ENCODE measurements around the gene TFB2M. TPM values are rescaled to one million over a fixed set of nuclear protein-coding genes. Genes with fewer than 3 reads are reported as not detected.

The TFB2M gene
- total and polyA plus RNA-seq, 2 of the 13 experiments (the other 11 are each of a cell fraction or from before 2014, with no cell fraction given), result 15.7 to 31.4 TPM

DNA sequence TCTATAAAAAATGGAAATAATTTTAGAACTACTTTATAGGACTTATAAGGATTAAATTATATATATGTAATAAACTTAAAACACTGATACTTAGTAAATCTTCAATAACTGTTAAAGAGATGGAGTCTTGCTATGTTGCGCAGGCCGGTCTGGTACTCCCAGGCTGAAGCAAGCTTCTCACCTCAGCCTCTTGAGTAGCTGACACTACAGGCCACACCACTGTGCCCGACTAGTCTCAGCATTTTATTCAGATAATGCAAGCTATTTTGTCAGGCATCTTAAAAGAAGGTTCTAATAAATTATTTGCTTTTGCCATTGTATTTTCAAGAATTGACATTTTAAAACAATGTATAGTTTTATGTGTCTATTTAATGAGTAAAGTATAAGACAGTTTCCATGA, 21.0 kb upstream of the TFB2M start:
- H3K27ac ChIP-seq (ENCODE audit: extremely low read length, insufficient read depth, low read length), result peak overlapping the region; percentile 48
- no peak for ATAC-seq
- H2AFZ ChIP-seq (ENCODE audit: low read length), result no peak overlapping the region
- peaks cover 35% of the 10 kb centered on the region for H3K79me2 ChIP-seq (ENCODE audit: insufficient read depth, low read length)
- H3K9ac ChIP-seq (ENCODE audit: insufficient read depth, low read depth, low read length), result no peak overlapping the region
- no peak for FAIRE-seq
- H3K9me3 ChIP-seq (ENCODE audit: low read length), result no peaks in the 10 kb centered on the region
- ChIA-PET POLR2A (no interaction called here), CTCF (ENCODE audit: low intra/inter-chr PET ratio, low total read pairs) (no interaction called here)
- in situ Hi-C loops (cut with HindIII; ENCODE audit: extremely low pct_ligation_motif_present, low pct_unique_long_range_greater_than_20kb), result no loop called here
- no peaks in the 10 kb centered on the region; a peak in 1 of 5 replicates for H3K36me3 ChIP-seq (replicated peaks in 1 of 2; ENCODE audit: control insufficient read depth in 1 of 2, insufficient read depth in 2 of 2, low read length in 2 of 2)
- no TSS peak for BruUV-seq (replicated peaks)
- DNase-seq (ENCODE audit: low spot score), result no peak
- H4K20me1 ChIP-seq (ENCODE audit: insufficient read depth, low read length), result no peaks in the 10 kb centered on the region
- intact Hi-C loops (cut with micrococcal nuclease; ENCODE audit: unreplicated experiment), result no loop called here
- H3K27me3 ChIP-seq (ENCODE audit: control insufficient read depth in 1 of 2, insufficient read depth in 2 of 2, low read length in 2 of 2), result no peaks in the 10 kb centered on the region
- peaks cover 61% of the 10 kb centered on the region for H3K4me1 ChIP-seq (ENCODE audit: insufficient read depth, low read length)
- H3K4me3 ChIP-seq (replicated peaks in 1 of 3; ENCODE audit: insufficient read depth in 1 of 3, low read depth in 2 of 3, low read length in 3 of 3), result no peak overlapping the region; a peak in 1 of 6 replicates
- no peak for TF ChIP-seq ZIK1 (CRISPR knock-in tag; IDR thresholded peaks at IDR 0.05; ENCODE audit: borderline replicate concordance, low read depth)
- TF ChIP-seq, protein P1, sequence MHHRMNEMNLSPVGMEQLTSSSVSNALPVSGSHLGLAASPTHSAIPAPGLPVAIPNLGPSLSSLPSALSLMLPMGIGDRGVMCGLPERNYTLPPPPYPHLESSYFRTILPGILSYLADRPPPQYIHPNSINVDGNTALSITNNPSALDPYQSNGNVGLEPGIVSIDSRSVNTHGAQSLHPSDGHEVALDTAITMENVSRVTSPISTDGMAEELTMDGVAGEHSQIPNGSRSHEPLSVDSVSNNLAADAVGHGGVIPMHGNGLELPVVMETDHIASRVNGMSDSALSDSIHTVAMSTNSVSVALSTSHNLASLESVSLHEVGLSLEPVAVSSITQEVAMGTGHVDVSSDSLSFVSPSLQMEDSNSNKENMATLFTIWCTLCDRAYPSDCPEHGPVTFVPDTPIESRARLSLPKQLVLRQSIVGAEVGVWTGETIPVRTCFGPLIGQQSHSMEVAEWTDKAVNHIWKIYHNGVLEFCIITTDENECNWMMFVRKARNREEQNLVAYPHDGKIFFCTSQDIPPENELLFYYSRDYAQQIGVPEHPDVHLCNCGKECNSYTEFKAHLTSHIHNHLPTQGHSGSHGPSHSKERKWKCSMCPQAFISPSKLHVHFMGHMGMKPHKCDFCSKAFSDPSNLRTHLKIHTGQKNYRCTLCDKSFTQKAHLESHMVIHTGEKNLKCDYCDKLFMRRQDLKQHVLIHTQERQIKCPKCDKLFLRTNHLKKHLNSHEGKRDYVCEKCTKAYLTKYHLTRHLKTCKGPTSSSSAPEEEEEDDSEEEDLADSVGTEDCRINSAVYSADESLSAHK (CRISPR knock-in tag; IDR thresholded peaks at IDR 0.05; ENCODE audit: borderline replicate concordance), result no peak
- TF ChIP-seq ZC3H4 (CRISPR knock-in tag; IDR thresholded peaks at IDR 0.05; ENCODE audit: borderline replicate concordance), result no peak
- TF ChIP-seq, protein P2, sequence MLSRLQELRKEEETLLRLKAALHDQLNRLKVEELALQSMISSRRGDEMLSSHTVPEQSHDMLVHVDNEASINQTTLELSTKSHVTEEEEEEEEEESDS (CRISPR knock-in tag; IDR thresholded peaks at IDR 0.05; ENCODE audit: borderline replicate concordance), result no peak
- no peak for TF ChIP-seq CHCHD3 (CRISPR knock-in tag; IDR thresholded peaks at IDR 0.05)
- no peak for TF ChIP-seq ZNF30 (CRISPR knock-in tag; IDR thresholded peaks at IDR 0.05)
- TF ChIP-seq NCOA2 (CRISPR knock-in tag; IDR thresholded peaks at IDR 0.05), result no peak
- no peak for TF ChIP-seq SMAD9 (CRISPR knock-in tag; IDR thresholded peaks at IDR 0.05)
- TF ChIP-seq RXRA (CRISPR knock-in tag; IDR thresholded peaks at IDR 0.05), result no peak
- no peak for TF ChIP-seq ZNF678 (CRISPR knock-in tag; IDR thresholded peaks at IDR 0.05)
- WGBS (ENCODE audit: low lambda C conversion rate), result 77% methylated on average over 3 of the region's 3 CpGs
- H3K4me2 ChIP-seq (ENCODE audit: low read depth, low read length), result peak overlapping the region; percentile 51
